ENCODE data around the gene PANX3.

DNA sequence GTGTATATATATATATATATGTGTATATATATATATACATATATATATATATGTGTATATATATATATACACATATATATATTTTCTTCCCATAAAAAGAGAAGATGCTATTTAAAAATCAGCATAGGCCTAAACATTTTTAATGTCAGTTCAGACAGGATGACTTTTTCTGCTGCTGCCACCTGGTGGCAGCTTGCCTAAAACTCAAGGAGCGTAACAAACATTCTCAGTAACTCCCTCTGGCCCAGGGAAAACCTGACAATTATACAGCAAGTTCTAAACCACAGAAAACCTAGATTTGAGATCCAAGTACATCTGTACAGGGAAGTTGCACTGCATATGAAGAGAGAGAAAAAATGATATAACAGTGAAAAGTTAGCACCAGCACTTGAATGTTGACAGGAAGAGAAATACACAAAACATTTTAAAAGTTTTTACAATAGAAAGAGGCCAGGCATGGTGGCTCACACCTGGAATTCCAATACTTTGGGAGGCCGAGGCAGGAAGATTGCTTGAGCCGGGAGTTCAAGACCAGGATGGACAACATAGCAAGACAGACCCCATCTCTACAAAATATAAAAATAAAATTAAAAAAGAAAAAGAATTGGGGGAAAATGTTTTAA is 24.9 kb upstream of the PANX3 start:
- TF ChIP-seq, protein P1, sequence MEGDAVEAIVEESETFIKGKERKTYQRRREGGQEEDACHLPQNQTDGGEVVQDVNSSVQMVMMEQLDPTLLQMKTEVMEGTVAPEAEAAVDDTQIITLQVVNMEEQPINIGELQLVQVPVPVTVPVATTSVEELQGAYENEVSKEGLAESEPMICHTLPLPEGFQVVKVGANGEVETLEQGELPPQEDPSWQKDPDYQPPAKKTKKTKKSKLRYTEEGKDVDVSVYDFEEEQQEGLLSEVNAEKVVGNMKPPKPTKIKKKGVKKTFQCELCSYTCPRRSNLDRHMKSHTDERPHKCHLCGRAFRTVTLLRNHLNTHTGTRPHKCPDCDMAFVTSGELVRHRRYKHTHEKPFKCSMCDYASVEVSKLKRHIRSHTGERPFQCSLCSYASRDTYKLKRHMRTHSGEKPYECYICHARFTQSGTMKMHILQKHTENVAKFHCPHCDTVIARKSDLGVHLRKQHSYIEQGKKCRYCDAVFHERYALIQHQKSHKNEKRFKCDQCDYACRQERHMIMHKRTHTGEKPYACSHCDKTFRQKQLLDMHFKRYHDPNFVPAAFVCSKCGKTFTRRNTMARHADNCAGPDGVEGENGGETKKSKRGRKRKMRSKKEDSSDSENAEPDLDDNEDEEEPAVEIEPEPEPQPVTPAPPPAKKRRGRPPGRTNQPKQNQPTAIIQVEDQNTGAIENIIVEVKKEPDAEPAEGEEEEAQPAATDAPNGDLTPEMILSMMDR (IDR thresholded peaks at IDR 0.05) = no peak
- TF ChIP-seq POLR2A (IDR thresholded peaks at IDR 0.05) = no peak
- no peak for TF ChIP-seq EP300 (IDR thresholded peaks at IDR 0.05)

Data from ovary (tissue), 3 donors.